ENCODE results near the gene C1orf35. TPM values are rescaled to one million over a fixed set of nuclear protein-coding genes. Genes with fewer than 3 reads are reported as not detected.
A peak's percentile ranks its signal among the peaks of the same experiment; 100 is the strongest.

The C1orf35 gene
- total RNA-seq, 1 experiment from 2014 or later = 38.9 TPM

- Histone ChIP-seq H3K4me3 (ENCODE audit: insufficient read depth, low read depth, low read length) (no peak overlapping the region), H3K36me3 (replicated peaks; ENCODE audit: control insufficient read depth, insufficient read depth, low read length) (peaks cover 17% of the 10 kb centered on the region), H3K27me3 (ENCODE audit: control insufficient read depth, insufficient read depth, low read length) (no peaks in the 10 kb centered on the region)
- peak; percentile 41 for DNase-seq
Observed at GRCh38 chr1:228098323-228098931, 4.7 kb downstream of the C1orf35 start.

GRCh38 chr1:228097333-228098081, 5.6 kb downstream of the C1orf35 start:
- Histone ChIP-seq H3K27me3 (ENCODE audit: control insufficient read depth, insufficient read depth, low read length) (no peaks in the 10 kb centered on the region), H3K4me3 (ENCODE audit: insufficient read depth, low read depth, low read length) (no peak overlapping the region), H3K36me3 (replicated peaks; ENCODE audit: control insufficient read depth, insufficient read depth, low read length) (peaks cover 17% of the 10 kb centered on the region)
- peak; percentile 39 for DNase-seq

DNA sequence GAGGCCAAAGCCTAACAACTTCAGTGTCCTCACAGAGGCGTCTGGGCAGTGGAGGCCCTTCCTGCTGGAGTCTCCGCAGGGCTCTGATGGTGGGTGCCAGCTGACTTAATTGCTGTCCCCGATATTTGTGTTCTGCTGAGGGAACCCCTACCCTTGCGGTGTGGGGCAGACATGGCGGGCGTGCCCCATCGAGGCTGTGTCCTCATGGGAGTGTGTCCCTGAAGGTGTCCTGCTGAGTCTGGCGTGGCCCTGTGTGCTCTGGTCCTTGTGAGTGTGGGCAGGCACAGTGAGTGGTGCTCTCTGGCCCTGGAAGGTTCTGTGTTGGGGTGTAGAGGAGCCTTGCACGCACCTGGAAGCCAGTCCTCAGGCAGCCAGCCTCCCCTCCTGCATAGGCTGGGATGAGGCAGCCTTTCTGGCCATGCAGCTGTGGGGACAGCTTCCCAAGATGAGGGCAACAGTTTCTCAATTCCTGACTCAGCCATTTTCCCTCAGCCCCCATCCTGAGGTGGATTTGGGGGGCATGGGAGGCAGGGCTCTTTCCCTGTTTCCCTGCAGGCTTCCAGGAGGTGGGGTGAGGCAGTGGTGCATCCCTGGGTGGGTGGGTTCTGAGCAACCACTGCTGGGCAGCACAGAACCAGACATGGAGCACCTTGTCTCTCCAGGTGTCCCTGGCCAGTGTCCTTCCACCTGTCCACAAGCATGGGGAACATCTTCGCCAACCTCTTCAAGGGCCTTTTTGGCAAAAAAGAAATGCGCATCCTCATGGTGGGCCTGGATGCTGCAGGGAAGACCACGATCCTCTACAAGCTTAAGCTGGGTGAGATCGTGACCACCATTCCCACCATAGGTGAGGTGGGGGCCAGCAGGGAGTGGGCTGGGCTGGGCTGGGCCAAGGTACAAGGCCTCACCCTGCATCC, 6.5 kb downstream of the C1orf35 start:
- DNase-seq = peak; percentile 31
- no peaks in the 10 kb centered on the region for H3K27me3 ChIP-seq (ENCODE audit: control insufficient read depth, insufficient read depth, low read length)
- no peak overlapping the region for H3K4me3 ChIP-seq (ENCODE audit: insufficient read depth, low read depth, low read length)
- peaks cover 17% of the 10 kb centered on the region for H3K36me3 ChIP-seq (replicated peaks; ENCODE audit: control insufficient read depth, insufficient read depth, low read length)

DNA sequence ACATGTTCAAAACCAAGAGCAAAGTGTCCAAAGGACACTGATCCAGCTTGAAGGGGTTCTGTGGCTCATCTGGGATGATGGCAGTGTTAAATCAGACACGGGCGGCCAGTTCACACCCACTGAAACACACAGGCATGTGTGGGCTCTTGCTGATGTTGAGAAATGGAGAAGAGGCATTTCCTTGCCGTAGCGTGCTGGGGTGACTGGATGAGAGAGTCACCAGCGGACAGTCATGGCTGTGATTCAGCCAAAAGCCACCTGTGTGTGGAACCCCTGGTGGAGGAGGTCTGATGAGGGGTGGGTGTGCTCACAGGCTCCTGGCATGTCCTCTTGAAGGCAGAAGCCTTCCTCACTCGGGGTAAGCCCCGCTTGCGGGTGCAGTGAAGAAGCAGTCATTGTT, 7.2 kb downstream of the C1orf35 start:
- no peaks in the 10 kb centered on the region for H3K27me3 ChIP-seq (ENCODE audit: control insufficient read depth, insufficient read depth, low read length)
- H3K36me3 ChIP-seq (replicated peaks; ENCODE audit: control insufficient read depth, insufficient read depth, low read length) = peaks cover 14% of the 10 kb centered on the region
- peak; percentile 18 for DNase-seq
- H3K4me3 ChIP-seq (ENCODE audit: insufficient read depth, low read depth, low read length) = no peak overlapping the region

- Histone ChIP-seq H3K27me3 (ENCODE audit: control insufficient read depth, insufficient read depth, low read length) (no peaks in the 10 kb centered on the region), H3K4me3 (ENCODE audit: insufficient read depth, low read depth, low read length) (no peak overlapping the region), H3K36me3 (replicated peaks; ENCODE audit: control insufficient read depth, insufficient read depth, low read length) (peaks cover 14% of the 10 kb centered on the region)
- peak; percentile 43 for DNase-seq
Observed at GRCh38 chr1:228095161-228095560, 8.0 kb downstream of the C1orf35 start.

DNA sequence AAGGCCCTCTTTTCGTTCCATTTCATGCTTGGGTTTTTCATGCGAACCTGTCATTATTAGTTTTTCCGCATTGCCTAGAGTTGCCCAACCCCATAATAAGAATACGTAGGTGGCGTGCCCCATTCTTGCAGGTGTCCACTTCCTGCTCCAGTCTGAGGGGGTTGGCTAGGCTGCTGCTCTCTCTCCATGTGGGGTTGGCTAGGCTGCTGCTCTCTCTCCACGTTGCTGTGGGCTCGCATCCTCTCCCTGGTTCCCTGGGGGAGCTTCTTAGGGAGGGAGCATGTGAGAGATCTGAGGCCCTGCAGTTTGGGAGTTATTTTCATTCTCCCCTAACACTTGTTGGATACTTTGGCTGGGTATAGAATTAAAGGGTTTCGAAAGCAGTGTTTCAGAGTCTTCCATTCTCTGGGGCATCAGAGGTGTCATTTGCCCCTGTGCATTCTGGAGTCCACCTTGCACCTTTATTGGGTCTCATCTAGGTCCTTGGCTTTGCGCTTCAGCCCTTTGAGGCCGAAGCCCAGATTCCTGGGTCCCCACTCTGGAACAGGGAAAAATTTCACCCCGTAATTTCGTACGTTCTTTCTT, 8.6 kb downstream of the C1orf35 start:
- DNase-seq = peak; percentile 18
- Histone ChIP-seq H3K4me3 (ENCODE audit: insufficient read depth, low read depth, low read length) (no peak overlapping the region), H3K27me3 (ENCODE audit: control insufficient read depth, insufficient read depth, low read length) (no peaks in the 10 kb centered on the region), H3K36me3 (replicated peaks; ENCODE audit: control insufficient read depth, insufficient read depth, low read length) (peaks cover 12% of the 10 kb centered on the region)

- Histone ChIP-seq H3K4me3 (ENCODE audit: insufficient read depth, low read depth, low read length) (no peak overlapping the region), H3K27me3 (ENCODE audit: control insufficient read depth, insufficient read depth, low read length) (no peaks in the 10 kb centered on the region), H3K36me3 (replicated peaks; ENCODE audit: control insufficient read depth, insufficient read depth, low read length) (peaks cover 6% of the 10 kb centered on the region)
- peak; percentile 30 for DNase-seq
Observed at GRCh38 chr1:228093050-228093906, 9.8 kb downstream of the C1orf35 start.

DNA sequence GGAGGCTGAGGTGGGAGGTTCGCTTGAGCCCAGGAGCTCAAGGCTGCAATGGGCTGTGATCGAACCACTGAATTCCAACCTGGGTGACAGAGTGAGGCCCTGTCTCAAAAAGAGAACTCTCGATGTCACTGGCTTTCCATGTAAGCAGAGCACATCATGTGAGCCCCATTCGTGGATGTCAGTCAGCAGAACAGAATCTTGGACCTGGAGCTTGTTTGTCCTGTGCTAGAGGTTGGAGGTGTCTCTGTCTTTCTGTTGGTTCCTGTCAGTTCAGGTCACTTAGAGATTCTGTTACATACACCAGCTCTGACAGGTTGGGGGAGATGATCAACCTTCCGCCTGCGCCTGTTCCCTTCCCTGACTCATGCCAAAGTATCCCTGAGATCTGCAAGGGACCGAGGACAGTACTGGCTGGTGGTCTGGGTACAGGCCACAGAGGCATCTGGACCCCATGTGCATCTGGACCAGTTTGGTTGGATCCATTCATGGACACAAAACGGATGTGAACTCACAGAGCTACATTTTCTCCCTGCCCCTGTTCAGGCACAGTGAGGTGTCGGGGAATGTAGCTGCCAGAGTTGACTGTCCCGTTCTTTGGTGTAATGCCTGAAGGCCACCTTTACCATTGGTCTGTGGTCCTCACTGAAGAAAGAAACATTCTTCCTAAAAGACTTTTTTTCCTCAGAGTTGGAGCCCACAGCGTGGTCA, 10.6 kb downstream of the C1orf35 start:
- no peak for DNase-seq
- Histone ChIP-seq H3K36me3 (replicated peaks; ENCODE audit: control insufficient read depth, insufficient read depth, low read length) (peaks cover 1% of the 10 kb centered on the region), H3K27me3 (ENCODE audit: control insufficient read depth, insufficient read depth, low read length) (no peaks in the 10 kb centered on the region), H3K4me3 (ENCODE audit: insufficient read depth, low read depth, low read length) (no peak overlapping the region)

GRCh38 chr1:228091084-228091483, 12.0 kb downstream of the C1orf35 start:
- no peak for DNase-seq
- Histone ChIP-seq H3K4me3 (ENCODE audit: insufficient read depth, low read depth, low read length) (no peak overlapping the region), H3K36me3 (replicated peaks; ENCODE audit: control insufficient read depth, insufficient read depth, low read length) (no peaks in the 10 kb centered on the region; the same call in 1 of the 2 replicates), H3K27me3 (ENCODE audit: control insufficient read depth, insufficient read depth, low read length) (no peaks in the 10 kb centered on the region)

DNA sequence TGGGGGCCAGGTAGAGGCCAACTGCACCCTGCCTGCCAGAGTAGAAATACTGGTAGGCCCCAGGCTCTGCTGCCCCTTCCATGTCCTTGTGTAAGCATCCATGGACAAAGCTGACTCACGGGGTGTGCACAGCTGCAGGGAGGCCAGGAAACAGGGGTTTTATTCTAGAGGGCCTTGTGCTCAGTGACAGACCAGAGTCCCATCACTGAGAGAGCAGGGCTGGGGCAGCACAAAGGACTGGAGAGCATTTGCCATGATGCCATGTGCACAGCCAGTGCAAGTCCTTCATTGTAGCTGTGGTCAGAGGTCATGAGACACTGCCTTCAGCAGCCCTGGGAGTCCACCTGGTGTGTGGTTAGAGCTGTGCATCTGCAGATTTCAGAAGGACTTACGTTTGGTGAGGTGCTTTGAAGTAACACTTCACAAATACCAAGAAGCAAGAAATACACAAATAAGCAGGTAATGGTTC, 12.5 kb downstream of the C1orf35 start:
- Histone ChIP-seq H3K4me3 (ENCODE audit: insufficient read depth, low read depth, low read length) (no peak overlapping the region), H3K27me3 (ENCODE audit: control insufficient read depth, insufficient read depth, low read length) (no peaks in the 10 kb centered on the region), H3K36me3 (replicated peaks; ENCODE audit: control insufficient read depth, insufficient read depth, low read length) (no peaks in the 10 kb centered on the region; the same call in 1 of the 2 replicates)
- no peak for DNase-seq

DNA sequence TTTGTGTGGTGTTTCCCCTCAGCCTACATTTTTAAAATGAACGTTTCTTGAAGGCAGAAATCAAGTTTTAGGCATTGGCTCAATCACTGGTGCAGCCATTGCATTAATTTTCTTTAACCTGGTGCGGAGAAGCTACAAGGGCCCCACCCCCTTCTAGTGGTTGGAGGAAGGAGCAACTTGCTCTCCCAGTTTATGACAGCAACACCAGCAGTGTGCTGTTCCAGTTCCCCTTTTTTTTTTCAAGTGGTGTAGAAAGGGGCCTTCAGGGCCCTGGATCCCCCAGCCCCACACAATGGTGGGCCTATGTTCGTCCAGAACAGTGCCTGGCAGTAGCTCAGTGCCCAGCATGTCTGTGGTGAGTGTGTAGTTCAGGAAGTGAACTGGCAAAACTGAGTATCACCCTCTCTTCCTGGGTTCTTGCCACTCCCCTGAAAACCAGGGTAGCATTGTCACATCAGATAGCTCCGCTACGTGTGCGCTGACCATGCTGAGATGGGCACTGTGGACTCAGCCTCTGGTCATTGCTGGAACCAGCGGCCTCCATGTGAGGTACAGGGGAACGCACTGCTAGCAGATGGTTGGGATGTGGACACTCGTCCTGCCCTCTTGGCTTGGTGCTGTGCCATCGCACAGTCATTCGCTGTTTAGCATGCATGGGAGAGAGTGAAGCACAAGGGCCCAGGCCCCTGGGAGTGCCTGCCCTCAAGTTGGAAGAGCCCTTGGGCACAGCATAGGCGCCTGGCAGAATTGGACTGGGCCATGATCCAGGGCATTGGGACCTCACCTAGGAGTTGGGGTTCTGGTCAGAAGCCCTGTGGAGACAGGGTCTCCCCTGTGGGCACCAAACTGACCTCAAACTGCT, 13.4 kb downstream of the C1orf35 start:
- no peak overlapping the region for H3K4me3 ChIP-seq (ENCODE audit: insufficient read depth, low read depth, low read length)
- H3K36me3 ChIP-seq (replicated peaks; ENCODE audit: control insufficient read depth, insufficient read depth, low read length) = no peaks in the 10 kb centered on the region; the same call in 1 of the 2 replicates
- no peak for DNase-seq
- no peaks in the 10 kb centered on the region for H3K27me3 ChIP-seq (ENCODE audit: control insufficient read depth, insufficient read depth, low read length)

All from H7 (cell line).